Loucy (cell line): ENCODE measurements around the gene BBX.

ENCODE experiments used
- H2AFZ ChIP-seq: fragments of 200-600 bp; sonication (generic); 2 replicates; pipeline ENCODE4 v1.6.0; 2016; ENCODE audit warnings: antibody characterized with exemption, mild to moderate bottlenecking, low read length, moderate library complexity
- H3F3A ChIP-seq: fragments of 200-600 bp; 2 replicates; pipeline ENCODE4 v1.6.0; 2016; ENCODE audit warnings: antibody characterized with exemption, low read depth, mild to moderate bottlenecking
- H3K27me3 ChIP-seq: fragments of 200-600 bp; sonication (generic); 2 replicates; pipeline ENCODE4 v1.6.1; 2014; ENCODE audit warnings: low read length, mild to moderate bottlenecking; ENCODE audit not compliant: insufficient read depth, poor library complexity, severe bottlenecking
- H3K36me3 ChIP-seq: fragments of 200-600 bp; sonication (generic); 2 replicates; pipeline ENCODE4 v1.6.1; 2016; ENCODE audit warnings: low read length; ENCODE audit not compliant: insufficient read depth
- H3K4me1 ChIP-seq: fragments of 200-600 bp; sonication (generic); 2 replicates; pipeline ENCODE4 v1.5.1; 2014; ENCODE audit warnings: low read length, mild to moderate bottlenecking; ENCODE audit not compliant: insufficient read depth, poor library complexity, severe bottlenecking
- H3K4me2 ChIP-seq: fragments of 200-600 bp; sonication (generic); 2 replicates; pipeline ENCODE4 v1.6.0; 2014; ENCODE audit warnings: antibody characterized with exemption, low read length, low read depth, mild to moderate bottlenecking; ENCODE audit not compliant: poor library complexity, severe bottlenecking
- H3K4me3 ChIP-seq: fragments of 200-600 bp; sonication (generic); 2 replicates; pipeline ENCODE4 v1.5.1; 2014; ENCODE audit warnings: low read length, mild to moderate bottlenecking, mixed read lengths; ENCODE audit not compliant: poor library complexity, severe bottlenecking
- H3K79me2 ChIP-seq: fragments of 200-600 bp; sonication (generic); 2 replicates; pipeline ENCODE4 v1.6.1; 2014; ENCODE audit warnings: low read length; ENCODE audit not compliant: insufficient read depth
- H3K9ac ChIP-seq: fragments of 200-600 bp; sonication (generic); 2 replicates; pipeline ENCODE4 v1.6.0; 2014; ENCODE audit warnings: mild to moderate bottlenecking, low read depth, low read length, moderate library complexity; ENCODE audit not compliant: poor library complexity, severe bottlenecking
- H3K9me2 ChIP-seq: fragments of 200-600 bp; sonication (generic); replicated peaks from 2 replicates; pipeline ENCODE4 v1.6.1; 2016; ENCODE audit warnings: low read depth, low read length, mixed read lengths
- H3K9me3 ChIP-seq: fragments of 200-600 bp; sonication (generic); 2 replicates; pipeline ENCODE4 v1.6.1; 2014; ENCODE audit warnings: mild to moderate bottlenecking, antibody characterized with exemption, low read length, low read depth; ENCODE audit not compliant: insufficient read depth
- H4K20me1 ChIP-seq: fragments of 200-600 bp; sonication (generic); 2 replicates; pipeline ENCODE4 v1.6.0; 2014; ENCODE audit warnings: antibody characterized with exemption, low read length, mild to moderate bottlenecking; ENCODE audit not compliant: insufficient read depth, poor library complexity, severe bottlenecking
- CTCF ChIP-seq: fragments of 200-600 bp; sonication (generic); conservative IDR thresholded peaks from 2 replicates; pipeline ENCODE4 v1.5.1; 2014; ENCODE audit warnings: mild to moderate bottlenecking, antibody characterized with exemption, low read length
- EZH2phosphoT487 ChIP-seq: fragments of 200-600 bp; IDR thresholded peaks from 2 replicates; pipeline ENCODE4 v1.6.1; 2018; ENCODE audit warnings: antibody characterized with exemption, mild to moderate bottlenecking, moderate library complexity, borderline replicate concordance

BBX gene

GRCh38 chr3:107520535-107520934 is 2.2 kb upstream of the BBX start:
- no peak overlapping the region for H3K4me3 ChIP-seq
- H3K9ac ChIP-seq, result no peak overlapping the region
- no peaks in the 10 kb centered on the region for H3K27me3 ChIP-seq
- peaks cover 3% of the 10 kb centered on the region for H4K20me1 ChIP-seq
- H3K9me3 ChIP-seq, result no peaks in the 10 kb centered on the region
- no peaks in the 10 kb centered on the region for H3K36me3 ChIP-seq
- no peak for TF ChIP-seq EZH2phosphoT487
- TF ChIP-seq CTCF, result no peak
- H3F3A ChIP-seq, result no peaks in the 10 kb centered on the region
- H3K4me1 ChIP-seq, result peaks cover 8% of the 10 kb centered on the region
- H2AFZ ChIP-seq, result no peak overlapping the region
- H3K9me2 ChIP-seq, result no peaks in the 10 kb centered on the region
- H3K79me2 ChIP-seq, result peaks cover 22% of the 10 kb centered on the region
- no peak overlapping the region for H3K4me2 ChIP-seq

- no peak overlapping the region for H3K9ac ChIP-seq
- no peaks in the 10 kb centered on the region for H3K27me3 ChIP-seq
- no peak overlapping the region for H3K4me3 ChIP-seq
- H3K36me3 ChIP-seq, result no peaks in the 10 kb centered on the region
- H3K9me2 ChIP-seq, result no peaks in the 10 kb centered on the region
- peaks cover 18% of the 10 kb centered on the region for H3K4me1 ChIP-seq
- H4K20me1 ChIP-seq, result peaks cover 13% of the 10 kb centered on the region
- H3F3A ChIP-seq, result no peaks in the 10 kb centered on the region
- TF ChIP-seq CTCF (no peak), EZH2phosphoT487 (no peak)
- H3K4me2 ChIP-seq, result no peak overlapping the region
- peaks cover 32% of the 10 kb centered on the region for H3K79me2 ChIP-seq
- H3K9me3 ChIP-seq, result no peaks in the 10 kb centered on the region
- no peak overlapping the region for H2AFZ ChIP-seq
Observed at GRCh38 chr3:107521469-107522059, 1.2 kb upstream of the BBX start.

- peak overlapping the region; percentile 93 for H3K9ac ChIP-seq
- H3K4me1 ChIP-seq, result peaks cover 34% of the 10 kb centered on the region
- H3K79me2 ChIP-seq, result peaks cover 48% of the 10 kb centered on the region
- H3K9me3 ChIP-seq, result no peaks in the 10 kb centered on the region
- H3K4me2 ChIP-seq, result peak overlapping the region; percentile 78
- H3K36me3 ChIP-seq, result no peaks in the 10 kb centered on the region
- peak overlapping the region; percentile 94 for H3K4me3 ChIP-seq
- peak overlapping the region; percentile 92 for H2AFZ ChIP-seq
- H3F3A ChIP-seq, result no peaks in the 10 kb centered on the region
- peaks cover 27% of the 10 kb centered on the region for H4K20me1 ChIP-seq
- H3K27me3 ChIP-seq, result no peaks in the 10 kb centered on the region
- H3K9me2 ChIP-seq, result no peaks in the 10 kb centered on the region
- TF ChIP-seq CTCF (no peak), EZH2phosphoT487 (no peak)
Observed at GRCh38 chr3:107523289-107523538, 452 bp downstream of the BBX start.
